Epithelial cell of proximal tubule (primary cell): Measurements from ENCODE around the gene ABCA9. TPM values are rescaled to one million over a fixed set of nuclear protein-coding genes. Genes with fewer than 3 reads are reported as not detected.
"Not testable (repeated sequence)": the region's sequence is repeated elsewhere in the genome, so short reads cannot be mapped to it uniquely, and the experiment has no call there.

ENCODE experiments used
- DNase-seq: peaks from one replicate; pipeline ENCODE4 v3.0.0-alpha.2; 2011; ENCODE audit warnings: low read depth
- H3K4me3 ChIP-seq: 2 replicates; pipeline ENCODE4 v1.5.1; 2011; ENCODE audit warnings: low read depth, mild to moderate bottlenecking, low read length
- total RNA-seq: library from RNA; depleted of rRNA; stranded (reverse); fragments of >200 nt; gene quantifications from 2 replicates; pipeline ENCODE4 v1.2.3, GENCODE V29; 2015
- TF ChIP-seq, protein P1 (sequence below): conservative IDR thresholded peaks from 2 replicates; pipeline ENCODE4 v1.5.1; 2012; ENCODE audit warnings: low read depth, mild to moderate bottlenecking, low read length

The ABCA9 gene
- total RNA-seq, 1 donor from 2014 or later: not detected

DNA sequence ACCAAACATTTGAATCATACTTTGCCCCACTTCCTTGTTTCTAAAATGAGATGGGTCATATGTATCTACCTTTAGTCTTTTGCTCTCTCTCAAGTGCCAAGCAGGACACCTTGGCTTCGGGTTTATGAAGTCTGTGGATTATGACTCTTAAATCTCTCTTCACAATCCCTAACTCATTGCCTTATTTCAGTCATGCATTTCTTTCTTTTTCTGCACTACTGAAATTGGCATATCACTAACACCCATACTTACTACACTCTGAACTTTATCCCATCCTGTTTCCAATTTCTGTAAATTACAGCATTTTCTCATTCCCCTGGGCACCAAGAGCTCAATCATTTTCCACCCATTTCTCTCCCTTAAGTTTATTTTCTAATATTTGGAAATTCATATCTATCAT lies 42.0 kb downstream of the ABCA9 start:
- TF ChIP-seq, protein P1, sequence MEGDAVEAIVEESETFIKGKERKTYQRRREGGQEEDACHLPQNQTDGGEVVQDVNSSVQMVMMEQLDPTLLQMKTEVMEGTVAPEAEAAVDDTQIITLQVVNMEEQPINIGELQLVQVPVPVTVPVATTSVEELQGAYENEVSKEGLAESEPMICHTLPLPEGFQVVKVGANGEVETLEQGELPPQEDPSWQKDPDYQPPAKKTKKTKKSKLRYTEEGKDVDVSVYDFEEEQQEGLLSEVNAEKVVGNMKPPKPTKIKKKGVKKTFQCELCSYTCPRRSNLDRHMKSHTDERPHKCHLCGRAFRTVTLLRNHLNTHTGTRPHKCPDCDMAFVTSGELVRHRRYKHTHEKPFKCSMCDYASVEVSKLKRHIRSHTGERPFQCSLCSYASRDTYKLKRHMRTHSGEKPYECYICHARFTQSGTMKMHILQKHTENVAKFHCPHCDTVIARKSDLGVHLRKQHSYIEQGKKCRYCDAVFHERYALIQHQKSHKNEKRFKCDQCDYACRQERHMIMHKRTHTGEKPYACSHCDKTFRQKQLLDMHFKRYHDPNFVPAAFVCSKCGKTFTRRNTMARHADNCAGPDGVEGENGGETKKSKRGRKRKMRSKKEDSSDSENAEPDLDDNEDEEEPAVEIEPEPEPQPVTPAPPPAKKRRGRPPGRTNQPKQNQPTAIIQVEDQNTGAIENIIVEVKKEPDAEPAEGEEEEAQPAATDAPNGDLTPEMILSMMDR: no peak
- no peak overlapping the region for H3K4me3 ChIP-seq
- no peak for DNase-seq

DNA sequence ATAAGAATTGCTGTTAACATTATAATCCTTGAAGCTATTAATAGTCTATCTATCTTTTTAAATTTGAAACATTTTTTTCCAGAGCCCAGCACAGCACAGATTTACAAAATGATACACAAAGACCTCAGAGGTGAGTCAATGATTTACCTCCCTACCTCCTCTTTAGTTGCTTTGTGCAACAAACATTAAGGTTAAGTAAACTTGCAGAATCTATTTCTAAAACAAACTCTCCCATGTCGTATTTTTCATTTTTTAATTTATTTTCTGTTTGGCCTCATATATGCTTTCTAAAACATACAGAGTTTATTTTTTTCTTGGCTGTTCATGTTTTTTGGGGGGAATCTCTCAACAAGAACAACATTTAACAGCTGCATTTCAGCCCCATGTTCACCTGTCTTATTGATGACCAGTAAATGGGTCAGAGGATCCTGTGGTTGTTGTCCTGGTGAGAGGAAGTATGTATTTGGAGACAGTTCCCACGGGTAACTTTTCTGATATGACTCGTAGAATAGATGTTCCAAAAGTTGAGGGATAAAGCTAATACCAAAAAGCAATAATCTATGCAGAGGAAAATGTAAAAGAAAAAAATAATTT lies 42.6 kb downstream of the ABCA9 start:
- no peak for DNase-seq
- TF ChIP-seq, protein P1: no peak
- H3K4me3 ChIP-seq: no peak overlapping the region

DNA sequence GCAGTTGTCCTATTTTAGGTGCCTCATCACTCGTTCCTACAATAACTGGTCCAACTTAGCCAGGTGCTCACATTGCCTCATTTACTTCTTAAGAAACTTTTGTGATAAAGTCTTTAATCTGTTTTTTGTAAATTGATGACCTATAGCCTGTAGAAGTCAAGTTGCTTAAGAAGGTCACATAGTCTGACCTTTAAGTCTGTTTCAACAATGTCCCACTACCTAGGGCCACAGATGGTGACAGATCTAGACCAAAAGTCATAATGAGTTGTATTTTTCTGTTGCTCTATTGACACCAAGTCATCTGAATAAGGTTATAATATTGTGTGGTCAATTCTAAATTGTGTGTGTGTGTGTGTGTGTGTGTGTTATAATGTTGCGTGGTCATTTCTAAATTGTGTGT lies 45.1 kb downstream of the ABCA9 start:
- TF ChIP-seq, protein P1: no peak
- H3K4me3 ChIP-seq: no peak overlapping the region
- DNase-seq: no peak

GRCh38 chr17:69012895-69013805 lies 47.6 kb downstream of the ABCA9 start:
- TF ChIP-seq, protein P1: no peak
- H3K4me3 ChIP-seq: no peak overlapping the region
- DNase-seq: peak; percentile 2

GRCh38 chr17:69009930-69010329 lies 50.8 kb downstream of the ABCA9 start:
- TF ChIP-seq, protein P1: no peak
- no peak for DNase-seq
- no peak overlapping the region for H3K4me3 ChIP-seq

- not testable (repeated sequence) for H3K4me3 ChIP-seq, DNase-seq
Measured at GRCh38 chr17:69004759-69005158, 56.0 kb downstream of the ABCA9 start.

- not testable (repeated sequence) for H3K4me3 ChIP-seq, DNase-seq
Measured at GRCh38 chr17:68999743-69000142, 61.0 kb downstream of the ABCA9 start.

GRCh38 chr17:68993112-68993511 lies 67.6 kb downstream of the ABCA9 start:
- DNase-seq: no peak
- H3K4me3 ChIP-seq: no peak overlapping the region
- TF ChIP-seq, protein P1: no peak
